ENCODE data around the gene EIF4G1. TPM values are rescaled to one million over a fixed set of nuclear protein-coding genes. Genes with fewer than 3 reads are reported as not detected.

The EIF4G1 gene
- polyA plus RNA-seq, 3 donors = 13.9 to 119 (median 24.2) TPM

- Mint-ChIP-seq H3K4me3 (no peak overlapping the region), H3K27ac (no peak overlapping the region)
- no peak overlapping the region for H3K4me3 ChIP-seq (replicated peaks in 1 of 3; ENCODE audit: low read depth in 2 of 3, low read length in 3 of 3)
Observed at GRCh38 chr3:184384342-184384741, 69.9 kb downstream of the EIF4G1 start.

More at GRCh38 chr3:184384342-184384741, 69.9 kb downstream of the EIF4G1 start:
- no peak overlapping the region for H3K4me2 ChIP-seq (replicated peaks; ENCODE audit: extremely low read depth, low read length, poor library complexity, severe bottlenecking)
- Mint-ChIP-seq H3K27me3 (ENCODE audit: low read depth in 3 of 3) (peaks cover 43 to 64% (median 54%) of the 10 kb centered on the region in 3 donors), H3K36me3 (peaks cover 0 to 2% of the 10 kb centered on the region in 2 donors), H3K9me3 (peaks cover 0 to 10% (median 3%) of the 10 kb centered on the region in 7 donors), H3K4me1 (peaks cover 16% of the 10 kb centered on the region)
- TF ChIP-seq CTCF (IDR thresholded peaks at IDR 0.05) = no peak
- peaks cover 13 to 19% of the 10 kb centered on the region in 2 donors for H3K4me1 ChIP-seq (ENCODE audit: control insufficient read depth in 1 of 2, insufficient read depth in 2 of 2, low read length in 2 of 2)
- intact Hi-C loops (cut with micrococcal nuclease) = no loop called here
- H3K27me3 ChIP-seq (ENCODE audit: control insufficient read depth in 2 of 2, insufficient read depth in 2 of 2, low read length in 2 of 2) = peaks cover 15 to 39% of the 10 kb centered on the region in 2 donors
- H3K36me3 ChIP-seq (replicated peaks in 1 of 2; ENCODE audit: control insufficient read depth in 1 of 2, insufficient read depth in 2 of 2, low read length in 2 of 2) = no peaks in the 10 kb centered on the region
- H3K9me3 ChIP-seq (replicated peaks in 1 of 2; ENCODE audit: control insufficient read depth in 1 of 2, insufficient read depth in 1 of 2, low read length in 2 of 2) = no peaks in the 10 kb centered on the region
- H3K9ac ChIP-seq (ENCODE audit: insufficient read depth, low read length, poor library complexity, severe bottlenecking) = no peak overlapping the region
- H2AFZ ChIP-seq (ENCODE audit: insufficient read depth, low read depth, low read length, poor library complexity, severe bottlenecking) = no peak overlapping the region
- 89% methylated on average over 9 of the region's 9 CpGs for whole genome bisulfite sequencing (ENCODE audit: insufficient coverage)
- DNase-seq = no peak
- no peaks in the 10 kb centered on the region for H3K79me2 ChIP-seq (ENCODE audit: insufficient read depth, low read length)
- no peaks in the 10 kb centered on the region for H4K20me1 ChIP-seq (ENCODE audit: insufficient read depth, low read length)
- H3K27ac ChIP-seq (ENCODE audit: low read depth in 1 of 2, low read length in 2 of 2) = no peak overlapping the region

Small RNA genes within 50 kb of the gene (small RNA-seq; reads per million reads assigned to genes)
- gene SNORD66 (ENCODE audit: insufficient read length, low read depth) = 4,012 reads per million, percentile 100 among the genes with 10 or more reads in this experiment

Other genes starting within 250 kb of the EIF4G1 start
- gene HTR3E, start 217.5 kb upstream of the EIF4G1 start, polyA plus RNA-seq = not detected
- gene EIF2B5, start 179.2 kb upstream of the EIF4G1 start, polyA plus RNA-seq = 10 to 100 TPM; 22.7 to 50.0 (median 24.1) TPM
- 10 to 100 TPM in 1 of 3 donors, 1 to 10 TPM in 2; 4.5 to 42.1 (median 9.4) TPM for gene DVL3, start 159.2 kb upstream of the EIF4G1 start, polyA plus RNA-seq
- 100 to 1,000 TPM; 283 to 327 (median 295) TPM for gene AP2M1, start 139.8 kb upstream of the EIF4G1 start, polyA plus RNA-seq
- 10 to 100 TPM; 13.5 to 74.8 (median 13.9) TPM for gene ABCF3, start 128.4 kb upstream of the EIF4G1 start, polyA plus RNA-seq
- under 1 TPM in 1 of 3 donors, not detected in 2; 0.32 TPM for gene VWA5B2, start 85.0 kb upstream of the EIF4G1 start, polyA plus RNA-seq
- gene ALG3, start 65.6 kb upstream of the EIF4G1 start, polyA plus RNA-seq = 10 to 100 TPM; 29.0 to 60.8 (median 56.4) TPM
- 10 to 100 TPM in 1 of 3 donors, 1 to 10 TPM in 2; 4.0 to 12.0 (median 7.3) TPM for gene EEF1AKMT4, start 64.9 kb upstream of the EIF4G1 start, polyA plus RNA-seq
- not detected for gene CAMK2N2, start 53.1 kb upstream of the EIF4G1 start, polyA plus RNA-seq
- not detected for gene ECE2, start 38.6 kb upstream of the EIF4G1 start, polyA plus RNA-seq
- gene PSMD2, start 15.4 kb upstream of the EIF4G1 start, polyA plus RNA-seq = 100 to 1,000 TPM; 138 to 186 (median 167) TPM
- 10 to 100 TPM in 1 of 3 donors, 1 to 10 TPM in 2; 5.8 to 30.6 (median 7.7) TPM for gene FAM131A, start 23.0 kb downstream of the EIF4G1 start, polyA plus RNA-seq
- 1 to 10 TPM in 1 of 3 donors, under 1 TPM in 1, not detected in 1; 0.16 to 2.7 TPM for gene CLCN2, start 47.0 kb downstream of the EIF4G1 start, polyA plus RNA-seq
- 10 to 100 TPM; 21.7 to 67.3 (median 24.6) TPM for gene POLR2H, start 47.1 kb downstream of the EIF4G1 start, polyA plus RNA-seq
- not detected for gene THPO, start 63.6 kb downstream of the EIF4G1 start, polyA plus RNA-seq
- under 1 TPM in 1 of 3 donors, not detected in 2; 0.03 TPM for gene CHRD, start 65.4 kb downstream of the EIF4G1 start, polyA plus RNA-seq
- 1 to 10 TPM in 1 of 3 donors, under 1 TPM in 2; 0.71 to 1.2 (median 0.80) TPM for gene EPHB3, start 247.2 kb downstream of the EIF4G1 start, polyA plus RNA-seq

All from CD14-positive monocyte (primary cell).